MM.1S (cell line): ENCODE data around the gene CLCA1.

ENCODE experiments used
- DNase-seq: peaks from one replicate; pipeline ENCODE4 v3.0.0-alpha.2; 2015
- H2AFZ ChIP-seq: fragments of 300-600 bp; sonication (generic); 2 replicates; pipeline ENCODE4 v1.6.0; 2016; ENCODE audit warnings: antibody characterized with exemption, low read length
- H3F3A ChIP-seq: fragments of 300-600 bp; sonication (generic); 2 replicates; pipeline ENCODE4 v1.6.1; 2016; ENCODE audit warnings: mild to moderate bottlenecking, antibody characterized with exemption, low read length, moderate library complexity, mixed read lengths; ENCODE audit not compliant: insufficient read depth
- H3K27ac ChIP-seq: fragments of 300-600 bp; sonication (generic); 2 replicates; pipeline ENCODE4 v1.5.1; 2016; ENCODE audit warnings: mild to moderate bottlenecking, low read length
- H3K27me3 ChIP-seq: fragments of 300-600 bp; sonication (generic); replicated peaks from 2 replicates; pipeline ENCODE4 v1.6.0; 2016; ENCODE audit warnings: low read length; ENCODE audit not compliant: insufficient read depth
- H3K36me3 ChIP-seq: fragments of 300-600 bp; sonication (generic); replicated peaks from 2 replicates; pipeline ENCODE4 v1.6.1; 2016; ENCODE audit warnings: mild to moderate bottlenecking, low read length, mixed read lengths; ENCODE audit not compliant: insufficient read depth
- H3K4me1 ChIP-seq: fragments of 300-600 bp; sonication (generic); 2 replicates; pipeline ENCODE4 v1.6.1; 2016; ENCODE audit warnings: low read length, mixed read lengths
- H3K4me2 ChIP-seq: fragments of 300-600 bp; sonication (generic); 2 replicates; pipeline ENCODE4 v1.6.0; 2016; ENCODE audit warnings: low read depth, low read length
- H3K4me3 ChIP-seq: fragments of 300-600 bp; sonication (generic); 2 replicates; pipeline ENCODE4 v1.5.1; 2016; ENCODE audit warnings: low read length, mixed read lengths
- H3K79me2 ChIP-seq: fragments of 300-600 bp; sonication (generic); 2 replicates; pipeline ENCODE4 v1.6.1; 2016; ENCODE audit warnings: mixed run types, low read length, mixed read lengths
- H3K9ac ChIP-seq: fragments of 300-600 bp; sonication (generic); 2 replicates; pipeline ENCODE4 v1.6.1; 2016; ENCODE audit warnings: low read length, mixed read lengths
- H3K9me2 ChIP-seq: fragments of 300-600 bp; sonication (generic); replicated peaks from 2 replicates; pipeline ENCODE4 v1.6.1; 2016; ENCODE audit warnings: mild to moderate bottlenecking, low read length, mixed read lengths; ENCODE audit not compliant: insufficient read depth
- H3K9me3 ChIP-seq: fragments of 300-600 bp; sonication (generic); replicated peaks from 2 replicates; pipeline ENCODE4 v1.6.1; 2016; ENCODE audit warnings: mild to moderate bottlenecking, low read length, mixed read lengths; ENCODE audit not compliant: insufficient read depth
- H4K20me1 ChIP-seq: fragments of 300-600 bp; sonication (generic); 2 replicates; pipeline ENCODE4 v1.6.1; 2016; ENCODE audit warnings: mild to moderate bottlenecking, low read length, moderate library complexity, mixed read lengths; ENCODE audit not compliant: insufficient read depth
- EZH2 ChIP-seq: fragments of 300-600 bp; sonication (generic); optimal IDR thresholded peaks from 2 replicates; pipeline ENCODE3; 2017; ENCODE audit warnings: low read depth, mild to moderate bottlenecking, antibody characterized with exemption, low read length, mixed read lengths
- EZH2phosphoT487 ChIP-seq: fragments of 300-600 bp; sonication (generic); IDR thresholded peaks from 2 replicates; pipeline ENCODE4 v1.6.1; 2018; ENCODE audit warnings: antibody characterized with exemption, low read length
- TF ChIP-seq, protein P1 (sequence below): fragments of 300-600 bp; sonication (generic); IDR thresholded peaks from 2 replicates; pipeline ENCODE4 v1.5.1; 2016; ENCODE audit warnings: antibody characterized with exemption, low read length, mixed read lengths

The CLCA1 gene

DNA sequence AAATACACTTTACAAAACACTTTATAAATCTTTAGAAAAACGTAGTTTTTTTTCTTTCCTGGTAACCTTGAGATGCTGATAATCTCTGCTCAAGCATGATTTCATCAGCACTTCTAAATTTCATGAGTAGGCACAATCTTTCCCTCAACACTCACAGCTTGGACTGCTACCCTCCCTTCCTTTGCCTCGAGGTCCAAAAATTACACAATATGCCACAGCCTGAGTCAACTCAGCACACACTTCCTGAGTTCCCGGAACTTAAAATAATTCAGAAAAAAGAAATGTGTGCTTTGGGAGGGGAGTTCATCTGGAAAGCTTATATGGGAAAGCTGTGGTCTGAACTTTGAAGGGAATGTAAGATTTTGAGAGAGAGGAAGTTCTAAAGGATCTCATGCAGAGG is 38.9 kb upstream of the CLCA1 start:
- Histone ChIP-seq H3K27me3 (no peaks in the 10 kb centered on the region), H3K27ac (no peak overlapping the region), H3K4me1 (no peaks in the 10 kb centered on the region), H3K4me2 (no peak overlapping the region), H4K20me1 (no peaks in the 10 kb centered on the region), H2AFZ (no peak overlapping the region), H3F3A (no peaks in the 10 kb centered on the region), H3K79me2 (no peaks in the 10 kb centered on the region), H3K9ac (no peak overlapping the region), H3K9me2 (no peaks in the 10 kb centered on the region), H3K9me3 (no peaks in the 10 kb centered on the region), H3K4me3 (no peak overlapping the region), H3K36me3 (no peaks in the 10 kb centered on the region)
- no peak for TF ChIP-seq EZH2
- TF ChIP-seq, protein P1, sequence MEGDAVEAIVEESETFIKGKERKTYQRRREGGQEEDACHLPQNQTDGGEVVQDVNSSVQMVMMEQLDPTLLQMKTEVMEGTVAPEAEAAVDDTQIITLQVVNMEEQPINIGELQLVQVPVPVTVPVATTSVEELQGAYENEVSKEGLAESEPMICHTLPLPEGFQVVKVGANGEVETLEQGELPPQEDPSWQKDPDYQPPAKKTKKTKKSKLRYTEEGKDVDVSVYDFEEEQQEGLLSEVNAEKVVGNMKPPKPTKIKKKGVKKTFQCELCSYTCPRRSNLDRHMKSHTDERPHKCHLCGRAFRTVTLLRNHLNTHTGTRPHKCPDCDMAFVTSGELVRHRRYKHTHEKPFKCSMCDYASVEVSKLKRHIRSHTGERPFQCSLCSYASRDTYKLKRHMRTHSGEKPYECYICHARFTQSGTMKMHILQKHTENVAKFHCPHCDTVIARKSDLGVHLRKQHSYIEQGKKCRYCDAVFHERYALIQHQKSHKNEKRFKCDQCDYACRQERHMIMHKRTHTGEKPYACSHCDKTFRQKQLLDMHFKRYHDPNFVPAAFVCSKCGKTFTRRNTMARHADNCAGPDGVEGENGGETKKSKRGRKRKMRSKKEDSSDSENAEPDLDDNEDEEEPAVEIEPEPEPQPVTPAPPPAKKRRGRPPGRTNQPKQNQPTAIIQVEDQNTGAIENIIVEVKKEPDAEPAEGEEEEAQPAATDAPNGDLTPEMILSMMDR: no peak
- TF ChIP-seq EZH2phosphoT487: no peak
- peak; percentile 8 for DNase-seq

DNA sequence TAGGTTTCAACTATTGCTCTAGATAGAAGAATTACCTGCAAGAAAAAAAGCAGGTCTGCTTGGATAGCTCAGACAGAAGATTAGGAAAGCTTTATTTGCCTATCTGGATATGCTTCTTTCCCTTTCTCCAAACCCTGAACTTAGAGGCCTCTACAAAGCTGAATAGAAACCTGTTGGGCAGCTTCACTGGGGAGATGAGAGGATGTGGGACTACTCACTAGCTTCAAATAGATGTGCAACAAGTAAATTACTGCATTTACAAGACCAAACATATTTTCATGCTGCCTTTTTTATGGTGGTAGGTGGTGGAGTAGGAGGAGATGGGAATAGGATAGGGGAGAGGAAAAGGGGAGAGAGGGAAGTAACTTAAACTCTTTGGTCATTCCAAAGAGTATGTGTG is 38.4 kb upstream of the CLCA1 start:
- no peak for DNase-seq
- H3K27ac ChIP-seq: no peak overlapping the region
- no peak overlapping the region for H3K9ac ChIP-seq
- H3K36me3 ChIP-seq: no peaks in the 10 kb centered on the region
- no peak overlapping the region for H3K4me3 ChIP-seq
- TF ChIP-seq, protein P1: no peak
- TF ChIP-seq EZH2 (no peak), EZH2phosphoT487 (no peak)
- H3K4me2 ChIP-seq: no peak overlapping the region
- no peaks in the 10 kb centered on the region for H3K9me2 ChIP-seq
- H4K20me1 ChIP-seq: no peaks in the 10 kb centered on the region
- H3K4me1 ChIP-seq: no peaks in the 10 kb centered on the region
- no peaks in the 10 kb centered on the region for H3K79me2 ChIP-seq
- H3F3A ChIP-seq: no peaks in the 10 kb centered on the region
- H3K27me3 ChIP-seq: no peaks in the 10 kb centered on the region
- no peak overlapping the region for H2AFZ ChIP-seq
- no peaks in the 10 kb centered on the region for H3K9me3 ChIP-seq

DNA sequence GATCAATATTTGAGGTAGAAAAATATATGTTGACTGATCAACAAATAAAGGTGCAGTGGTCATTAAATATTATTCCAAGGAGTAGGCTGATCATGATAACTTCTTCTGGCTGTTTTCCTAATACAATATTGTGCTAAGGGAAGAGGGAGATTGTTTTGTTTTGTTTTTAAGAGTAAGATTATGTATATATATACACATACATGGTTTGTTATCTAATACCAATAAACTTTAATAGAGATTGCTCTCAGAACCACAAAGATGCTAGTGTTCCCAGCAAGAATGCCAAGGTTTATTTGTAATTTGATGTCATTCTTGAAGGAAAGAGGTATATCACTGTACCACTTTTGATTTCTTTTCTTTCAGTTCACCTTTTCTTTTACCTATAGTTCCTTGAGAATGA is 34.7 kb upstream of the CLCA1 start:
- H3K4me3 ChIP-seq: no peak overlapping the region
- H3K9ac ChIP-seq: no peak overlapping the region
- H3K36me3 ChIP-seq: no peaks in the 10 kb centered on the region
- DNase-seq: no peak
- no peaks in the 10 kb centered on the region for H3K9me2 ChIP-seq
- TF ChIP-seq, protein P1: no peak
- TF ChIP-seq EZH2phosphoT487 (no peak), EZH2 (no peak)
- H3K4me1 ChIP-seq: no peaks in the 10 kb centered on the region
- H3F3A ChIP-seq: no peaks in the 10 kb centered on the region
- no peak overlapping the region for H2AFZ ChIP-seq
- H4K20me1 ChIP-seq: no peaks in the 10 kb centered on the region
- no peaks in the 10 kb centered on the region for H3K27me3 ChIP-seq
- no peaks in the 10 kb centered on the region for H3K9me3 ChIP-seq
- no peak overlapping the region for H3K27ac ChIP-seq
- no peak overlapping the region for H3K4me2 ChIP-seq
- no peaks in the 10 kb centered on the region for H3K79me2 ChIP-seq

DNA sequence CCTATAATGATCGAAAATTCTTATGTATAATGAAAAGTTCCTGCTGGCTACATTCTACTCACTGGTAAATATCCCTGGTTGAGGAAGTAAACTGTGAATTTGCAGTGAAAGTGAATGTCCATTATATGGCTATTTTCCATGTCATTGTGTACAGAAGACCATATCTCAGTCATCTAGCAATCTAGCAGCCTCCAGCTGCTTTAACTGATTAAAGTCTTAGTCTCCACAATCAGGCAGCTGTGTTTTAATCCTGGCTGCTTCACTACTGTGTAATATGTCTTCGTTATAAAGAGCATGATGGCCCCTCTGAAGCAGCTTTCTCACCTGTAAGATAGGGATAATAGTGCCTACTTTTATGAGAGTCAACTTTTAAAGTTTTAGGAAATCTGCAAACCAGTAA is 33.4 kb upstream of the CLCA1 start:
- Histone ChIP-seq H3K79me2 (no peaks in the 10 kb centered on the region), H3K9me3 (no peaks in the 10 kb centered on the region), H3K4me3 (no peak overlapping the region), H3K9ac (no peak overlapping the region), H3K36me3 (no peaks in the 10 kb centered on the region), H3F3A (no peaks in the 10 kb centered on the region), H3K9me2 (no peaks in the 10 kb centered on the region), H3K4me2 (no peak overlapping the region), H3K27ac (no peak overlapping the region), H3K4me1 (no peaks in the 10 kb centered on the region), H3K27me3 (no peaks in the 10 kb centered on the region), H2AFZ (no peak overlapping the region), H4K20me1 (no peaks in the 10 kb centered on the region)
- no peak for DNase-seq
- TF ChIP-seq EZH2 (no peak), EZH2phosphoT487 (no peak)
- TF ChIP-seq, protein P1: no peak
